Neural cell (in vitro differentiated cells): ENCODE data around the gene TIAM1. TPM values are rescaled to one million over a fixed set of nuclear protein-coding genes. Genes with fewer than 3 reads are reported as not detected.

Experiments used
- H2AFZ ChIP-seq: fragments of 200-600, 300-800 bp; sonication (generic), shearing (Covaris generic); 2 replicates; pipeline ENCODE4 v1.6.0; 2014; ENCODE audit warnings: low read depth, mild to moderate bottlenecking, antibody characterized with exemption, low read length, moderate library complexity
- H3F3A ChIP-seq: fragments of 200-600 bp; shearing (Covaris generic); 2 replicates; pipeline ENCODE4 v1.6.1; 2016; ENCODE audit warnings: mild to moderate bottlenecking, moderate library complexity, mixed read lengths, antibody characterized with exemption, low read length; ENCODE audit not compliant: insufficient read depth, poor library complexity, severe bottlenecking
- H3K27ac ChIP-seq: fragments of 200-600, 300-800 bp; sonication (generic), shearing (Covaris generic); 2 replicates; pipeline ENCODE4 v1.5.1; 2014; ENCODE audit warnings: mild to moderate bottlenecking, low read length, moderate library complexity
- H3K27me3 ChIP-seq: fragments of 300-800, 200-600 bp; sonication (generic), shearing (Covaris generic); 2 replicates; pipeline ENCODE4 v1.6.0; 2014; ENCODE audit warnings: mild to moderate bottlenecking, low read depth, low read length, moderate library complexity; ENCODE audit not compliant: insufficient read depth
- H3K36me3 ChIP-seq: fragments of 300-800, 200-600 bp; sonication (generic), shearing (Covaris generic); 2 replicates; pipeline ENCODE4 v1.5.1; 2014; ENCODE audit warnings: mild to moderate bottlenecking, antibody characterized with exemption, low read length, moderate library complexity; ENCODE audit not compliant: insufficient read depth
- H3K4me2 ChIP-seq: fragments of 300-800, 200-600 bp; sonication (generic), shearing (Covaris generic); 2 replicates; pipeline ENCODE4 v1.6.0; 2014; ENCODE audit warnings: mild to moderate bottlenecking, low read length
- H3K4me3 ChIP-seq: fragments of 300-800, 200-600 bp; sonication (generic), shearing (Covaris generic); 2 replicates; pipeline ENCODE4 v1.5.1; 2014; ENCODE audit warnings: mild to moderate bottlenecking, low read length, moderate library complexity
- H3K79me2 ChIP-seq: fragments of 200-600 bp; shearing (Covaris generic); replicated peaks from 2 replicates; pipeline ENCODE4 v1.6.0; 2014; ENCODE audit warnings: mild to moderate bottlenecking, low read length, moderate library complexity; ENCODE audit not compliant: insufficient read depth
- H3K9ac ChIP-seq: fragments of 300-800, 200-600 bp; sonication (generic), shearing (Covaris generic); 2 replicates; pipeline ENCODE4 v1.6.1; 2016; ENCODE audit warnings: mild to moderate bottlenecking, low read length, mixed read lengths
- H3K9me2 ChIP-seq: fragments of 200-600 bp; shearing (Covaris generic); 2 replicates; pipeline ENCODE4 v1.6.1; 2016; ENCODE audit warnings: mild to moderate bottlenecking, low read length, mixed read lengths; ENCODE audit not compliant: insufficient read depth
- H3K9me3 ChIP-seq: fragments of 200-600, 300-800 bp; sonication (generic), shearing (Covaris generic); 2 replicates; pipeline ENCODE4 v1.6.1; 2016; ENCODE audit warnings: mild to moderate bottlenecking, mixed run types, low read length, moderate library complexity, mixed read lengths
- H4K20me1 ChIP-seq: fragments of 200-600 bp; shearing (Covaris generic); 2 replicates; pipeline ENCODE4 v1.6.1; 2016; ENCODE audit warnings: mild to moderate bottlenecking, mixed run types; ENCODE audit not compliant: insufficient read depth
- EP300 ChIP-seq: fragments of 450-650 bp; conservative IDR thresholded peaks from 2 replicates; pipeline ENCODE4 v1.6.1; 2014; ENCODE audit warnings: antibody characterized with exemption, mild to moderate bottlenecking, moderate library complexity; ENCODE audit not compliant: poor library complexity, severe bottlenecking
- EZH2 ChIP-seq: fragments of 200-600, 300-800 bp; shearing (Covaris generic), sonication (generic); IDR thresholded peaks from 2 replicates; pipeline ENCODE4 v1.6.1; 2014; ENCODE audit warnings: antibody characterized with exemption, low read length, borderline replicate concordance, mild to moderate bottlenecking; ENCODE audit not compliant: insufficient read depth, poor library complexity, severe bottlenecking
- MXI1 ChIP-seq: fragments of 450-650 bp; conservative IDR thresholded peaks from 2 replicates; pipeline ENCODE4 v1.6.1; 2014; ENCODE audit warnings: antibody characterized with exemption, mild to moderate bottlenecking; ENCODE audit not compliant: poor library complexity, severe bottlenecking
- POLR2AphosphoS5 ChIP-seq: IDR thresholded peaks from 2 replicates; pipeline ENCODE4 v1.6.1; 2012
- RAD21 ChIP-seq: fragments of 450-650 bp; conservative IDR thresholded peaks from 2 replicates; pipeline ENCODE4 v1.6.1; 2014; ENCODE audit warnings: antibody characterized with exemption, mild to moderate bottlenecking, moderate library complexity
- SMC3 ChIP-seq: fragments of 450-650 bp; conservative IDR thresholded peaks from 2 replicates; pipeline ENCODE4 v1.6.1; 2014; ENCODE audit warnings: antibody characterized with exemption, mild to moderate bottlenecking, moderate library complexity; ENCODE audit not compliant: poor library complexity
- TAF1 ChIP-seq: IDR thresholded peaks from 2 replicates; pipeline ENCODE4 v1.6.1; 2012; ENCODE audit warnings: low read depth
- polyA plus RNA-seq: library from polyadenylated mRNA; depleted of rRNA; stranded (reverse); fragments of >200 nt; gene quantifications from 2 replicates; pipeline ENCODE4 v1.2.3, GENCODE V29; 2014
- TF ChIP-seq, protein P1 (sequence below): IDR thresholded peaks from 2 replicates; pipeline ENCODE4 v1.6.1; 2012; ENCODE audit warnings: borderline replicate concordance
- TF ChIP-seq, protein P2 (sequence below): fragments of 450-650 bp; IDR thresholded peaks from 2 replicates; pipeline ENCODE4 v1.5.1; 2014; ENCODE audit warnings: antibody characterized with exemption, mild to moderate bottlenecking, moderate library complexity; ENCODE audit not compliant: poor library complexity, severe bottlenecking

The TIAM1 gene
- polyA plus RNA-seq, 1 donor from 2014 or later: 13.2 TPM

DNA sequence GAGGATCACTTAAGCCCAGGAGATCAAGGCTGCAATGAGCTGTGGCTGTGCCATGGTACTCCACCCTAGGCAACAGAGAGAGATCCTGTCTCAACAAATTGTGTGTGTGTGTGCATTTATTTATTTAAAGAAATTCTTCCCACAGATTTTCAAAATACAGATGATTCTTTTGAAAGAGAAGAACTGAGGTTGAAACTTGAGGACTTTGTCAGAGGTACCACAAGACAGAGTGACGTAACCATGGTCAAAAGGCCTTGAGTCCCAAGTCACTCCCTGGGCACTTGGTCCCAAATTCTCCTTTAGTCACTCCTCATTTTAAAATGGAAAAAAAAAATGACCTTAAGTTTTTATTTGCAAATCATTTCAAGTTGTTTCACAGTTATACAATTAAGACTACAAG lies 57.4 kb downstream of the TIAM1 start:
- TF ChIP-seq SMC3 (no peak), RAD21 (no peak), EP300 (no peak)
- TF ChIP-seq, protein P1, sequence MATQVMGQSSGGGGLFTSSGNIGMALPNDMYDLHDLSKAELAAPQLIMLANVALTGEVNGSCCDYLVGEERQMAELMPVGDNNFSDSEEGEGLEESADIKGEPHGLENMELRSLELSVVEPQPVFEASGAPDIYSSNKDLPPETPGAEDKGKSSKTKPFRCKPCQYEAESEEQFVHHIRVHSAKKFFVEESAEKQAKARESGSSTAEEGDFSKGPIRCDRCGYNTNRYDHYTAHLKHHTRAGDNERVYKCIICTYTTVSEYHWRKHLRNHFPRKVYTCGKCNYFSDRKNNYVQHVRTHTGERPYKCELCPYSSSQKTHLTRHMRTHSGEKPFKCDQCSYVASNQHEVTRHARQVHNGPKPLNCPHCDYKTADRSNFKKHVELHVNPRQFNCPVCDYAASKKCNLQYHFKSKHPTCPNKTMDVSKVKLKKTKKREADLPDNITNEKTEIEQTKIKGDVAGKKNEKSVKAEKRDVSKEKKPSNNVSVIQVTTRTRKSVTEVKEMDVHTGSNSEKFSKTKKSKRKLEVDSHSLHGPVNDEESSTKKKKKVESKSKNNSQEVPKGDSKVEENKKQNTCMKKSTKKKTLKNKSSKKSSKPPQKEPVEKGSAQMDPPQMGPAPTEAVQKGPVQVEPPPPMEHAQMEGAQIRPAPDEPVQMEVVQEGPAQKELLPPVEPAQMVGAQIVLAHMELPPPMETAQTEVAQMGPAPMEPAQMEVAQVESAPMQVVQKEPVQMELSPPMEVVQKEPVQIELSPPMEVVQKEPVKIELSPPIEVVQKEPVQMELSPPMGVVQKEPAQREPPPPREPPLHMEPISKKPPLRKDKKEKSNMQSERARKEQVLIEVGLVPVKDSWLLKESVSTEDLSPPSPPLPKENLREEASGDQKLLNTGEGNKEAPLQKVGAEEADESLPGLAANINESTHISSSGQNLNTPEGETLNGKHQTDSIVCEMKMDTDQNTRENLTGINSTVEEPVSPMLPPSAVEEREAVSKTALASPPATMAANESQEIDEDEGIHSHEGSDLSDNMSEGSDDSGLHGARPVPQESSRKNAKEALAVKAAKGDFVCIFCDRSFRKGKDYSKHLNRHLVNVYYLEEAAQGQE: no peak
- no peaks in the 10 kb centered on the region for H3K27me3 ChIP-seq
- H3K27ac ChIP-seq: no peak overlapping the region
- no peaks in the 10 kb centered on the region for H3K9me3 ChIP-seq
- H2AFZ ChIP-seq: no peak overlapping the region
- no peaks in the 10 kb centered on the region for H3K36me3 ChIP-seq
- H3K79me2 ChIP-seq: no peaks in the 10 kb centered on the region
- no peaks in the 10 kb centered on the region for H3K9me2 ChIP-seq
- no peak overlapping the region for H3K4me3 ChIP-seq
- H3F3A ChIP-seq: no peaks in the 10 kb centered on the region
- H4K20me1 ChIP-seq: no peaks in the 10 kb centered on the region
- no peak overlapping the region for H3K4me2 ChIP-seq
- no peak overlapping the region for H3K9ac ChIP-seq

DNA sequence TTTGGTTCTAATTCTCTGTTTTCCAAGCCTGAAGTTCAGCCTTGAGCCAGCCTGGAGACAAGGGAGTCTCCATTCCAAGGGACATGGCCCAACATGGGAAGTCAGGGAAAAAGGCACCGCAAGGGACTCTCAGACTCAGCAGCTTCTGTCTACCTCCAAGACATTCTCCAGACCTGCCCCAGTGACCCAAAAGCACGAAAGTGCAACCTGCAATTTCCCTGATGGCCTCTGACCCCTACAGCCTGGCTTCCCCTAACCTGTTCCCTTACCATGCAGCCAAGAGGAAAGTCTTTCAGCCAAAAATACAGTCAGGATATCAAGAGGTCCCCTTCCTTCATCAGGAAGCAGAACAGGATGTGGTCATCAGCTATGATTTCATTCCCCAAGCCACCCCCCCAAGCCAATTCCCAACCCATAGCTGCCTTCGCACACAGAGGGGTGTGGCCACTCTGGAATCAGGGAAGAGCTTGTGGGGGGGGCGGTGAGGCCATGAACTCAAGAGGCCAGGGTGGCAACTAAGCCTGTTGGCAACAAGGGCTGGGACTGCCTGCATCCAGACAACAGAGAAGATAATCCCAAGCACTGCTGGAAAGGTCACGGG lies 59.2 kb downstream of the TIAM1 start:
- H4K20me1 ChIP-seq: no peaks in the 10 kb centered on the region
- no peaks in the 10 kb centered on the region for H3K9me2 ChIP-seq
- no peak overlapping the region for H3K9ac ChIP-seq
- no peak for TF ChIP-seq SMC3
- no peak overlapping the region for H3K4me2 ChIP-seq
- no peaks in the 10 kb centered on the region for H3K79me2 ChIP-seq
- H3K27me3 ChIP-seq: no peaks in the 10 kb centered on the region
- no peak overlapping the region for H3K27ac ChIP-seq
- no peaks in the 10 kb centered on the region for H3K9me3 ChIP-seq
- no peaks in the 10 kb centered on the region for H3K36me3 ChIP-seq
- H2AFZ ChIP-seq: no peak overlapping the region
- no peaks in the 10 kb centered on the region for H3F3A ChIP-seq
- no peak overlapping the region for H3K4me3 ChIP-seq

DNA sequence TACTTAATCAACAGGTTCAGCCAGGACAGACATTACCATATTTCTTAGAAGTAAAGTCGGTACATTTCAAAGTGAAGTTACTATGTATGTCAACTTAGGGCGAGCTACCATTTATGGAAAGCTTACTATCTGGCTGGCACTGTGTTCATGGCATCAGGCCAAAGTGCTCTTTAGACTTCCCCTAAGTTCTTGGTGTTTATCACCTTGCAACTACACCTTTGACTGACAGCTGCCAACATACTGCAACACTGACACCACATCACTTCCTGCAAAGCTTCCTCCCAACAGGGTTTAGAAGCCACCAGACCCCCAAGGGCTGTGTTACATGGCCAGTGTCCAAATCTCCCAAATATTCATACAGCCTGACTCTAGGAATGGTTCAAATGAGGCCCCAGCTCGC lies 61.0 kb downstream of the TIAM1 start:
- Histone ChIP-seq H3K4me2 (no peak overlapping the region), H3K27me3 (no peaks in the 10 kb centered on the region), H3K9ac (no peak overlapping the region), H3K9me3 (no peaks in the 10 kb centered on the region), H3K36me3 (no peaks in the 10 kb centered on the region), H3K9me2 (no peaks in the 10 kb centered on the region), H3K4me3 (no peak overlapping the region), H4K20me1 (no peaks in the 10 kb centered on the region), H3K27ac (no peak overlapping the region), H3K79me2 (no peaks in the 10 kb centered on the region), H3F3A (no peaks in the 10 kb centered on the region), H2AFZ (no peak overlapping the region)
- no peak for TF ChIP-seq RAD21
- TF ChIP-seq, protein P1: no peak
- TF ChIP-seq EP300: no peak
- TF ChIP-seq TAF1: no peak
- TF ChIP-seq MXI1: no peak
- no peak for TF ChIP-seq SMC3
- no peak for TF ChIP-seq POLR2AphosphoS5
- TF ChIP-seq, protein P2, sequence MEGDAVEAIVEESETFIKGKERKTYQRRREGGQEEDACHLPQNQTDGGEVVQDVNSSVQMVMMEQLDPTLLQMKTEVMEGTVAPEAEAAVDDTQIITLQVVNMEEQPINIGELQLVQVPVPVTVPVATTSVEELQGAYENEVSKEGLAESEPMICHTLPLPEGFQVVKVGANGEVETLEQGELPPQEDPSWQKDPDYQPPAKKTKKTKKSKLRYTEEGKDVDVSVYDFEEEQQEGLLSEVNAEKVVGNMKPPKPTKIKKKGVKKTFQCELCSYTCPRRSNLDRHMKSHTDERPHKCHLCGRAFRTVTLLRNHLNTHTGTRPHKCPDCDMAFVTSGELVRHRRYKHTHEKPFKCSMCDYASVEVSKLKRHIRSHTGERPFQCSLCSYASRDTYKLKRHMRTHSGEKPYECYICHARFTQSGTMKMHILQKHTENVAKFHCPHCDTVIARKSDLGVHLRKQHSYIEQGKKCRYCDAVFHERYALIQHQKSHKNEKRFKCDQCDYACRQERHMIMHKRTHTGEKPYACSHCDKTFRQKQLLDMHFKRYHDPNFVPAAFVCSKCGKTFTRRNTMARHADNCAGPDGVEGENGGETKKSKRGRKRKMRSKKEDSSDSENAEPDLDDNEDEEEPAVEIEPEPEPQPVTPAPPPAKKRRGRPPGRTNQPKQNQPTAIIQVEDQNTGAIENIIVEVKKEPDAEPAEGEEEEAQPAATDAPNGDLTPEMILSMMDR: no peak
- no peak for TF ChIP-seq EZH2
